Choroid plexus epithelial cell (primary cell): ENCODE results near the gene TNFRSF1B.
A peak's percentile ranks its signal among the peaks of the same experiment; 100 is the strongest.

ENCODE experiments used
- DNase-seq: peaks from one replicate; pipeline ENCODE4 v3.0.0-alpha.2; 2010; ENCODE audit warnings: low read depth
- H3K4me3 ChIP-seq: 2 replicates; pipeline ENCODE4 v1.5.1; 2011; ENCODE audit warnings: low read depth, mild to moderate bottlenecking, control low read depth, low read length, moderate library complexity
- TF ChIP-seq, protein P1 (sequence below): conservative IDR thresholded peaks from 2 replicates; pipeline ENCODE4 v1.5.1; 2011; ENCODE audit warnings: low read depth, mild to moderate bottlenecking, control low read depth, inconsistent platforms, low read length, moderate library complexity

The TNFRSF1B gene

DNA sequence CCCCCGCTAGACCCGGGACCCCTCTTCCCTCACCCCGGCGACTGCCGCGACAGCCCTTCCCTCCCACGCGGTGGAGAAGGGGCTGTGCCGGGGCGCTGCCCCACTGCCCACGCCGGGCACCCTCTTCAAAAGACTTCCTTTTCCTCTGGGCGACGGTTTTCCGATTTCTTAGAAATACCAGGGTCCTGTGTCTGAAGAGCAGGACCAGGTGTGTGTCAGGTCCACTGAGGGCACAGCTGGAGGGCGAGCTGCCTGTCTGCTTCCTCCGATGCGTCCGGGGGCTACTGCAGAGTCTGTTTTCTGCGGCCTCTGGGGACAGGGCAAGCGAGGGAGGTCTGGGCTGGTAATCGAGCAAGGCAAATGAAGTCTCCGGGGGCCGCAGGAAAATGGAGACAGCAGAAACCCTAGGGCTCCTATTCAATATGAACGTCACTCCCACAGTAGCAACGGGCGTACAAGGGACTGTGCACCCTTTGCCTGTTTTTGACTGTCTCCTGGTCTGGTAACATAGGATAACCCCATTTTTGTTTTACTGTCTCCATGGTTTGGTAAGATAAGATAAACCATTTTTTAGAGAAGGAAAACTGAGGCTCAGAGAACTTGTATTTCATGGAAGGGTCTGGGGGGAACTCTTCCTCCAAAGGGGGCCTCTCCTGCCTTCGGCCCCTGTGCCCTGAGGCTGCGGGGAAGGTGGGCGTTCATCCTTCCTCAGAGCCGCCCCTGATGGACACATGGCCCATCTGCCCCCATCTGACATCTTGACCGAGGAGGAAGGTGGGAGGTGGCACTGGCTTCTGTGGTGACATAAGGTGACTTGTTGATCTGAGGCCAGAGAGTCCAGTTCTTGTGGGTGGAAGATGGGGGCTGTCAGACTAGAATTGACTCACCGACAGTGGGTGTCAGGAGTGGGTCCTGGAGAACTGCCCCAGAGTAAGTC lies 970 bp downstream of the TNFRSF1B start:
- DNase-seq: no peak
- TF ChIP-seq, protein P1, sequence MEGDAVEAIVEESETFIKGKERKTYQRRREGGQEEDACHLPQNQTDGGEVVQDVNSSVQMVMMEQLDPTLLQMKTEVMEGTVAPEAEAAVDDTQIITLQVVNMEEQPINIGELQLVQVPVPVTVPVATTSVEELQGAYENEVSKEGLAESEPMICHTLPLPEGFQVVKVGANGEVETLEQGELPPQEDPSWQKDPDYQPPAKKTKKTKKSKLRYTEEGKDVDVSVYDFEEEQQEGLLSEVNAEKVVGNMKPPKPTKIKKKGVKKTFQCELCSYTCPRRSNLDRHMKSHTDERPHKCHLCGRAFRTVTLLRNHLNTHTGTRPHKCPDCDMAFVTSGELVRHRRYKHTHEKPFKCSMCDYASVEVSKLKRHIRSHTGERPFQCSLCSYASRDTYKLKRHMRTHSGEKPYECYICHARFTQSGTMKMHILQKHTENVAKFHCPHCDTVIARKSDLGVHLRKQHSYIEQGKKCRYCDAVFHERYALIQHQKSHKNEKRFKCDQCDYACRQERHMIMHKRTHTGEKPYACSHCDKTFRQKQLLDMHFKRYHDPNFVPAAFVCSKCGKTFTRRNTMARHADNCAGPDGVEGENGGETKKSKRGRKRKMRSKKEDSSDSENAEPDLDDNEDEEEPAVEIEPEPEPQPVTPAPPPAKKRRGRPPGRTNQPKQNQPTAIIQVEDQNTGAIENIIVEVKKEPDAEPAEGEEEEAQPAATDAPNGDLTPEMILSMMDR: no peak
- H3K4me3 ChIP-seq: peak overlapping the region; percentile 85

DNA sequence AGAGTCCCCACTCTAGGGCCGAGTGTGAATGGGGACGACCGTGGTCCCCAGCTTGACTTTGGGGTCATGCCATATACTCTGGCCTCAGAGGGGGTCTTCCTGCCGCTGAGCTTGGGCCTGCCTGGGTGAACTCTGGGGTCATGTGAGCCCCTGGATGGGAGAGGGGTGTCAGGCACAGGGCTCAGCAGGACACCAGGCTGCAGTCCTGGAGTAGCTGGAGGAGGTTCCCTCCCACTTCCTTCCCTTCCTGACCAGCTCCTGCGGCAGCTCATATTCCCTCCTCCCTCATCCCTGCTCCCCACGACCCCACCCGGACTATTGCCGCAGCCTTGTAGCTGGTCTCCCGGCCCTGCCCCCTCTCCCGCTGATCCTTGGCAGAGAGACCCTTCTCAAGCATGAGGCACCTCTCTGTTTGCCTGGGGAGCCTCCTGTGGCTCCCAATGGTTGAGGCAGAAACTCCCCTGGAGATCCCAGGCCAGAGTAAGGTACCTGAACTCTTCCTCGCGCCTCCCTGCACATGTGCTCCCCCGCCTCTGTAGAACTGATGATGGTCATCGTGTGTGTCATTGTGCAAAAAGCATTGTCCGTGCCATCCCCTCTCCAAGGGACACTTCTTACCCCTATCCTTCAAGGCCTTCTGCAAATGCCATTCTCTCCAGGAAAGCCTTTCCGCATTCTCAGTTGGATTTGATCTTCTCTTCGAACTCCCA lies 1.8 kb downstream of the TNFRSF1B start:
- TF ChIP-seq, protein P1: no peak
- peak overlapping the region; percentile 85 for H3K4me3 ChIP-seq
- DNase-seq: peak; percentile 50

DNA sequence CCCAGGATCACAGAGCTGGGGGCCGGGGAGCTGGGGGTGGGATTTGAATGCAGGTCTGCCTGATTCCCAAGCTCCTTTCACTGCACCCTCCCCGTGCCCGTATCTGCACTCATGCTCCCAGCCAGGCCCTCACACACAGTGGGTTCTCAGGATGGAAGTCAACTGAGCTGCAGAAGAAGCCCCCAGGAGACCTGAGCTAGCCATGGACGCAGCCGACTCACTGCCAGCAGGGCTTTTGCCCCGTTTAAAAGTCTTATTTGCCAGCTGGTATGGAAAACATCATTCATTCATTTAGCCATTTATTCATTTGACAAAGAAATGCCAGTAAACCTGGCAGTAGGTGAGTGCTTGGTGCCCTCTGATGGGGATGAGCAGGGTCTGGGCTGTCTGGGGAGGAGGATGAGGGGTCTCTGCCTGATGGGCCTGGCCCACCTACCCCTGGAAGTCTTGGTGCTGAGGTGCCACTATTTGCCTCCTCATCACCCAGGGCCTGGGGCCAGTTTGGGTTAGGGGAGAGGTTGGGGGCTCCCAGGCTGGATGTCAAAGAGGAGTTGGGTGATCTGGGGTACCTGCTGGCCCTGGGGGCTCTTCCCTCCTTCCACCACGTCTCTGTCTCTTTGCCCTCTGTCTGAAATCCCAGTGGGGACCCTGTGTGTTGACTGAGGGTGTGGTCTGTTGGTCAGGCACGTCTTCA lies 2.8 kb downstream of the TNFRSF1B start:
- TF ChIP-seq, protein P1: no peak
- DNase-seq: no peak
- H3K4me3 ChIP-seq: peak overlapping the region; percentile 85

- H3K4me3 ChIP-seq: peak overlapping the region; percentile 5
- TF ChIP-seq, protein P1: no peak
- no peak for DNase-seq
These were observed 3.5 kb downstream of the TNFRSF1B start for GRCh38 chr1:12170263-12170671.

- no peak overlapping the region for H3K4me3 ChIP-seq
- TF ChIP-seq, protein P1: no peak
- no peak for DNase-seq
These were observed 4.6 kb downstream of the TNFRSF1B start for GRCh38 chr1:12171206-12172041.

DNA sequence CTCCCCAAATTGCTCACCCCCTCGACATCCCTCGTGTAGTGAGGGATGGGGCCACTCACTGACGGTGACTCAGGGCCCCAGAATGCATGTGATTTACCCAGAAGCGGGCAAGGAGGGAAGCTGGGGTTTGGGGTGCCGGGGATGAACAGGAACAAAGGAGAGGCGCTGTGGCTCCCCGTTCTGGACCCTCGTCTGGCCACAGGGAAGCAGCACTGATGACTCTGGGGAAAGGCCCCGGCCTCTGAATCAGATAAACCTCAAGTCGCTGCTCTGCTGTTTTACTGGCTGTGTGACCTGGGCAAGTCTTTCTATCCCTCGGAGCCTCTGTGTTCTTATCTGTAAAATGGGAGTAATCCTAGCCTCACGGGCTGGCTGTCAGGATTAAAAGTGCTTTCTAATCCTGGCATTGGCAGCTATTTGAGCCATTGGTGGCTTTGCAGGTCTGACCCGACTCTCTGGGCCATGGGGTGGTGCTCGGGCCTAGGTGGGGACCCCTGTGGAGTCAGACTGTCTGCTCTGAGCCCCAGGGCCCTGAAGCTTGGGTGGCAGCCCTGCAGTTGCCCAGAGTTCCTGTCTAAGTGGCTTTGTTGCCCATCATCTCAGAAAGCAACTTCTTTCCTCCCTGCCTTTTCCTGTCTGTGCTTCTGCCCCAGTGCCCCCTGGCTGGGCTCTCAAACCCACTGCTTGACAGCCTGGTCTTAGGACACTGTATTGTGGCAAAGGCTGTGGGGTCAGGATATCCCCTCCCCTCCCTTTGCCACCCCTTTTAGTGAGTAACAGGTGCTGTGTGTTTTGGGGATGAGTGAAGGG lies 5.5 kb downstream of the TNFRSF1B start:
- TF ChIP-seq, protein P1: no peak
- no peak for DNase-seq
- no peak overlapping the region for H3K4me3 ChIP-seq
